Occipital lobe (tissue), 2 donors: ENCODE results near the gene CSPG4. TPM values are rescaled to one million over a fixed set of nuclear protein-coding genes. Genes with fewer than 3 reads are reported as not detected.

Experiments
- DNase-seq: peaks from one replicate; lab custom pipeline; 2025; lab: John Stamatoyannopoulos, UW
- total RNA-seq: library from RNA; depleted of rRNA; stranded (reverse); fragments of >200 nt; gene quantifications from one replicate; pipeline ENCODE4 v1.2.3, GENCODE V29; 2014

The CSPG4 gene
- total RNA-seq, 1 donor from 2014 or later = 5.5 TPM

GRCh38 chr15:75671730-75672602, 40.7 kb downstream of the CSPG4 start:
- DNase-seq = no peak

- no peak for DNase-seq
These were observed 42.8 kb downstream of the CSPG4 start for GRCh38 chr15:75669879-75670212.

GRCh38 chr15:75669191-75669878, 43.3 kb downstream of the CSPG4 start:
- no peak for DNase-seq

GRCh38 chr15:75666823-75667501, 45.7 kb downstream of the CSPG4 start:
- DNase-seq = no peak

GRCh38 chr15:75663931-75664421, 48.7 kb downstream of the CSPG4 start:
- no peak for DNase-seq

GRCh38 chr15:75662823-75663519, 49.7 kb downstream of the CSPG4 start:
- no peak for DNase-seq

- DNase-seq = no peak
These were observed 50.9 kb downstream of the CSPG4 start for GRCh38 chr15:75661756-75662140.

- DNase-seq = no peak
These were observed 51.4 kb downstream of the CSPG4 start for GRCh38 chr15:75661100-75661755.

- DNase-seq = no peak
These were observed 52.6 kb downstream of the CSPG4 start for GRCh38 chr15:75659928-75660645.

GRCh38 chr15:75659141-75659771, 53.4 kb downstream of the CSPG4 start:
- DNase-seq = no peak

GRCh38 chr15:75656813-75657212, 55.8 kb downstream of the CSPG4 start:
- DNase-seq = no peak

GRCh38 chr15:75656331-75656730, 56.3 kb downstream of the CSPG4 start:
- DNase-seq = no peak

- DNase-seq = no peak
These were observed 56.7 kb downstream of the CSPG4 start for GRCh38 chr15:75655931-75656330.

- no peak for DNase-seq
These were observed 58.3 kb downstream of the CSPG4 start for GRCh38 chr15:75654201-75654907.

GRCh38 chr15:75653347-75653913, 59.2 kb downstream of the CSPG4 start:
- no peak for DNase-seq

- no peak for DNase-seq
These were observed 60.7 kb downstream of the CSPG4 start for GRCh38 chr15:75651810-75652543.

GRCh38 chr15:75650908-75651809, 61.5 kb downstream of the CSPG4 start:
- DNase-seq = no peak
